ENCODE data around the gene SLC8A1. TPM values are rescaled to one million over a fixed set of nuclear protein-coding genes. Genes with fewer than 3 reads are reported as not detected.

Gene SLC8A1
- total RNA-seq, 1 donor from 2014 or later = 0.49 TPM

DNA sequence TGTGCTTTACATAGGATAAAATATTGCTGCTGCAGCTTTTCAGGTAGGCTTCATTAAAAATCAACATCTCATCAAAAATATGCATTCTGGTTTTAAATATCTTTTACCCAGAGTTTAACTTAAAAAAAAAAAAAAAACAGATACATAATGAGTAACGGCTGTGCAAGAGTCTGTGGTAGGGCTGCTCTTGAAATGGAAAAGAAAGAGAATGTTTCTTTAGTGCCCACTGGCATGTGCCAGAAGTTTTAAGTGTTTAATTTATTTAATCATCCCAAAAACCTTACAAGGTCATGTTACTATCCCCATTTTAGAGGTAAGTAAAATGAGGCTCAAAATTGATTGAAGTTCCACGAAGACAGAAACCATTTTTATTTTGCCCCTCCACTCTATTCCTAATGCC is 92.1 kb downstream of the SLC8A1 start:
- intact Hi-C loops (cut with micrococcal nuclease) = loop anchor here (10.0 kb wide), 1 partner anchor 445 kb away; no protein-coding TSS in a partner anchor

DNA sequence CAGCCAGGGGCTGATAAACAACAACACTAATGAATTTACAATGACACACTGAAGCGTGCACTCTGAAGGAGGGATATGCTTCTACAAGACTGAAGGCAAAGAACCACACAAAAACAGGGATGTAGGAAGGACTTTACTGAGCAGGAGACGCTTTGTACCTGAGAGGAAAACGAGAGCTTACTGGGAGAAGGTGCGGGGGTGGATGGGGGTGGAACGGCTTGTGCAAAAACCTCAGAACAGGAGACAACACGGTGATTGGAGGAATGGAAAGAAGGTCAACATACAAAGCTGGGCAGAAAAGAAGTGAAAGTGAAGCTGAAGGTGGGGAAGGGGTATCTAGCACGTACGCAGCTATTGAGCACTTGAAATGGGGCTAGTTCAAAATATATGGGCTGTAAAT is 93.1 kb downstream of the SLC8A1 start:
- intact Hi-C loops (cut with micrococcal nuclease) = no loop called here

DNA sequence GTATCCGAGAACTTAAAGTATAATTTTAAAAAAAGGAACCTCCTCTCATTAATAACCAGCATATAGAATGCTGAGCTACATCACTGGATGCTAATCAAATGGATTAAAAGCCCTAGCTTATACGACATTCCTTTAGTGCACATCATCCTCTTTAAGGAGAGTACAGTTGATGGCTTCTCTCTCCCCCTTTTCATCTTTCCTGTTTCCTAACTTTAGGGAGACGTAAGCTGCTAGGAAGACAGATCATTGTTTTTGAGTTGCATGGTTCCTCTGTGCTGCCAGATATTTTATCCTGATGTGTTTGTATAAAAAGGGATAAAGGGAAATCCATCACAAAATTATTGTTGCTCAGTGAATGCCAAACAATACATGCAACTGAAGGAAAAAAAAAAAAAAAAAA is 94.2 kb downstream of the SLC8A1 start:
- intact Hi-C loops (cut with micrococcal nuclease) = no loop called here

DNA sequence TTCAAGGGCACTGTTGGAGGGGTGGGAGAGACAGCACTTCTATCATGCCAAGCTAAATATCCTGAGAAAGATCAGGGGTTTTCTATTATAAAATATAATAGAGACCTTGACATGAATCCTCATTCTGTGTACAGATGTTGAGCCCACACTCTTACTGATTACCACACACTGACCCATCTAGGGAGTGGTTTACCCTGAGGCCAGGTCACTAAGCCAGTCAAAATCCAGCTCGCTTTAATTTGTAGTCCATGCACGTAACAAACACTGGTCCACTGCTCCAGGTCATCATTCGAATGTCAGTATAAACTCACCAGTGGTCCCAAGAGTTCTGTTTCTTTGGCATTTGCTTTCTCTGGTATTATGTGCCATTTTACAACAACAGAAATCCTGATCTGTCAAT is 96.4 kb downstream of the SLC8A1 start:
- intact Hi-C loops (cut with micrococcal nuclease) = no loop called here

DNA sequence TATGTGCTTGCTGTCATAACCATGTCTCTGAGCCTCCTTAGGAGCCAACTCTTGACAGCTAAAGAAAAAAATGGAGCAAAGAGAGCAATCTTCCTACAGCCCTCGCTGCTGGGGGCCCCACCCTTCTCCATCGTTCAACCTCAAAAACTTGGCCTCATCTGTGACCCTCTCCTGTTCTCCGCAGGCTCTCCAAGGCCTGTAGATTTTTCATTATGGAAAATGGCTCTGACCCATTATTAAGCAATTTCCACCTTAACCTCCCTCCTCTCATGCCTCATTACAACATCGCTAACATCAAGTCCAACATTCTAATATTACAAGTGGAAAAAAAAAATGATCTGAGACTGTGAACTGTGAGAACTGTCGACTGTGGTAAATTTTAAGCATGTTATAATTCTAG is 98.7 kb downstream of the SLC8A1 start:
- intact Hi-C loops (cut with micrococcal nuclease) = no loop called here

DNA sequence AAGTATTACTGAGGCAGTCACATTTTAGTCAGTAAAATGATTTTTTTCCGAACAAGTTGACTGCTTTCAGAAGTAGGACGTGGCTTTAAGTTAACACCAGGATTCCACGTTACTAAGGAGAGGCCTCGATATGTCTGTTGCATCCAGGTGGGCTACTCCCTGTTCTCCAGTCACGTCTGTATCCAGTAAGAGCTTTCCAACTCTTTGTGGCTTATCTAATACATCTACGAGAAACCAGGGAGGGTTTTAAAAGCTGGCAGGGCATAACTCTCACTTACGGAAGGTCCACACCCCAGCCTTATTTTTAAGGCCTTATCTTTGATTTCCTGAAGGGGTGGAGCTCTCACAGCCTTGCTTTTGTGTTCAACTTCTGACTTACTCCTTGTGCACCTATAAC is 99.2 kb downstream of the SLC8A1 start:
- intact Hi-C loops (cut with micrococcal nuclease) = no loop called here

DNA sequence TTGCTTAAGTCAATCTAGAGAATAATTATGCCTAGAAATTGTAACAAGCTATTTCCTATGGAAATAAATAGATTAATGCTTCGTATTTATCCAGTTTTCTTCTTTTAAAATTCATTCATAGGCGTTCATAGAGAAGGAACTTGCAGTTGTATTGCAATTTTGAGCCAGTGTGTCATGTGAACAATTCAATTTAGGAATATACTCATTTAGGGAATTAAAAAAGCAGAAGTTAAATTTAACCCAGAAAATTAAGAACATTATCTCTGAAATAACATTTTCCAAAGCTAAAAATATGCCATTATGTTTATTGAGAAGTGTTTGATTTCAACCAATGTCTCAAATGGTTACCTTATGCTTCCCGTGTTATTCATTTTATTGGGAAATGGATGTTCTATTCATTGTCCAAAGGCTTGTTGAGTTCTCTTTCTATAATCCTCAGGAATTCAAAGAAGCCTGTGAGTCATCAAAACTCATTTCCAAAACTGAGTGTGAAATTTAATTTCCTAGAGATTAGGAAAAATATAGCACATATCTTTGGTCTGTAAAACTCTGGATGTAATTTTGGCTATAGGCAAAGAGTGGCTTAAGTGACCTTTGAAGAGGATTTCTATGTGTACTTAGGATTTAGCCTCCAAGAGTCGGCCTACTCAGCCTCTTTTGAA is 99.7 kb downstream of the SLC8A1 start:
- intact Hi-C loops (cut with micrococcal nuclease) = no loop called here

DNA sequence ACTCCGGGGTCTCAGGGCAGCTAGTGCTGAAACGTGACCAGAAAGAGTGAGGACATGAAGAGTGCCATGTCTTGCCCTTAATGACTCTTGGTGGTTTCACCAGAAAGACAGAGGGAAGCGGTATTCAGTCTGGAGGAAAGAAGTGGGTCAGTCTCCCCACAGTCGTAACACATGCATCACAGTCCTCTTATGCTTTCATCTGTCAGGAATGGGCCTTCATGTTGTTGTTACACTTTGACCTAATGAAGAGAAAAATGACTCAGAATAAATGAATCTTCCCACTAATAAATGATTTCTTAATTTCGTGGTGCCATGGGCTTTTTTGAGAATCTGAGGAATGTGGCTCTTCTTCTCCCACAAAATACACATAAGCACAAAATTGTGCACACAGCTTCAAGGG is 103.2 kb downstream of the SLC8A1 start:
- intact Hi-C loops (cut with micrococcal nuclease) = no loop called here

DNA sequence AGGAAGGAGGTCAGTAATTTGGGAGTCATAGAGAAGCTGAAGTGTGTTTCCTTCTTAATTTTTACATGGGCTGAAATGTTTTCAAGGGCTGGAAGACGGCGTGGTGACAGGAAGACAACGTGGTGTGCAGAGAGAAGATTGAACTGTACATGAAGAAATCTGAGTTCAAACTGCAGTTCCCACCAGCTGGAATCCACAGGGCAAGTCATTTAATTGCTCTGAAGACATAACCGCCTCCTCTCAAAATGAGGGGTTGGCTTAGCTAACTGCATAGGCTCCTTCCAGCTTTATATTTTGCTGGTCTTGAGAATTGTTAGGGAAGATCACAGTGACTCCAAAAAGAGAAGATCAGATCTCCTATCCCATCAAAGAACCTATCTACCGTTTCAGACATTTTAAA is 103.9 kb downstream of the SLC8A1 start:
- intact Hi-C loops (cut with micrococcal nuclease) = no loop called here

DNA sequence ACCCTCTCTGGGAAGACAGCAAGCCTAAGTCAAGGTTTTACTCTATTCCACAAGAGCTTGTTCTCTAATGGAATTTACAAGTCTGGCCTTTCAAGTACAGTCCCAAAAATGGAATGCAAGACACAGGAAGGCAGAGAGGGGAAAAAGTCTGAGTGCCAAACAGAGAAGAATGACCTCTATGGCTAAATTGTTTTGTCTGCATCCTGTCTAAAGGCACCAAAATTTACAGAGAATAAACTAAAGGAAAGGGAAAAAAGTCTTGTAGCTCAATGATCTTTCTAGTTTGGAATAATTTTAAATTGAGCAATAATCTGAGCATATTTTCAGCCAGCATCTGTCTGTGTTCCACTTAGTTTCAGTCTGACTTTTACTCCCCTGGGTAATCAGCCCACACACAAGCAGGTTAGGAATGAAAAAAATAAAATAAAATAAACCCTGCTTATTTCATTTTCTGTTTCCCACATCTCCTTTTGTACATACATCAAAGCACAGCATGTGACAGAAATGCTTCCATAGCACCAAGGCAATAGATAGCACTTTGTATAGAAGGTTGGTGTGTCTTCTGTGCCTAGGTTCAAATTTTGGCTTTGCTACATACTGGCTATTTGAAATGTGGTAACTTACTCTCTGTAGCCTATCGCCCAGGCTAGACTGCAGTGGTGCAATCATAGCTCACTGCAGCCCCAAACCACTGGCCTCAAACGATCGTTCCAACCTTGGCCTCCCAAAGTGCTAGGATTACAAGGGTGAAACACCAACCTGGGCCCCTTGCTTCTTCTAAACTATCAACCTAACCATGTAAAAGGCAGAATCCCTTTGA is 105.1 kb downstream of the SLC8A1 start:
- intact Hi-C loops (cut with micrococcal nuclease) = no loop called here

DNA sequence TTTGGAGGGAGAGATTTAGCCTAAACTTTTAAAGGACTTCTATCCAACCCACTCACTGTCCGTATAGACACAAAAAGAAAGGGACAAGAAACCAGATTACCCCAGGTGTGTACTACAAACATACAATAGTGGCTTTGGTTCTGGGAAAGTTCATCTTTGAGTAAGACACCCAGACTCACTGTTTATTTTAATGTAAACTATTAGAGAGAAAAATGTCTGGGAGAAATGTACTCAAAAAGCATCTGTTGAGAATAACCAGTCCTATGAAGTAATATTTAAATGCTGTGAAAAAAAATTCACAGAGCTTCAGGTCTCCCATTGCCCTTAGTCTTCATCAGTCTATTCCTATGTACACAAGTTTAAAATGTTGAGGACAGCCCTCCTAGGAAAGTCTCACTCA is 107.5 kb downstream of the SLC8A1 start:
- intact Hi-C loops (cut with micrococcal nuclease) = no loop called here

DNA sequence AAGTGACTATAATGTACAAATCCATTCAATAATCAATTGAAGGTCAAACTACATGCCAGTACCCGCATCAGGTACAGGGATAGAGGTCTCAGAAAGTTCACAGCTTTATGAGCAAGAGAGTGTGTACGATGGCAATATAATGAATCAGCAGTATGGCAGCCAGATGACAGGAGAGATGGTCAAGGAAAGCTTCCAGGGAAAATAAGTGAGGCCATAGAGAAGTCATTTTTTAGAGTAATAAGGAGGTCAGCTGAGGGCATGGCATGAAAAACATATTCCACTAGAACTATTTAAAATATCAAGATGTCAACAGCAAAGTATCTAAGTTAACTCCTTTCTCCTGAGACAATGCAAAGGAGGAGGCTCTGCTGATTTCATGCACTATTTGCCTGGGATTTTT is 108.0 kb downstream of the SLC8A1 start:
- intact Hi-C loops (cut with micrococcal nuclease) = no loop called here

DNA sequence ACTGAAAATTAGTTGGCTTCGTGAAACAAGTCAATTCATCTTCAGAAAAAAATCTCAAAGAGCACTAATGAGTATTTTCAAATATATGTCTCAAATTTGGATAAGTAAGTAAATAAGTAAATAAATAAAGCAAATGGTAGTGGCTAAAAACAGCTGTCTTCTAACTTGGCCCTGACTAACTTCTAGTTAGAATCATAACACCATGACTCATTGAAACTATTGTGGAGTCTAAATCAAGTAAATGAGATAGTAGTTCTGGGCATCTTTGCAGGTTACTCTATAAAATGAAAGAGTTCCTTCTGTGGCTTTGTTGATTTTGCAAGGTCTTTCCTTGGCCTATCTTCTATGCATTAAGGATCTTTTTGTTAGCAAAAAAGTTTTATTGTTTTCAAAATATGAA is 110.7 kb downstream of the SLC8A1 start:
- intact Hi-C loops (cut with micrococcal nuclease) = no loop called here

DNA sequence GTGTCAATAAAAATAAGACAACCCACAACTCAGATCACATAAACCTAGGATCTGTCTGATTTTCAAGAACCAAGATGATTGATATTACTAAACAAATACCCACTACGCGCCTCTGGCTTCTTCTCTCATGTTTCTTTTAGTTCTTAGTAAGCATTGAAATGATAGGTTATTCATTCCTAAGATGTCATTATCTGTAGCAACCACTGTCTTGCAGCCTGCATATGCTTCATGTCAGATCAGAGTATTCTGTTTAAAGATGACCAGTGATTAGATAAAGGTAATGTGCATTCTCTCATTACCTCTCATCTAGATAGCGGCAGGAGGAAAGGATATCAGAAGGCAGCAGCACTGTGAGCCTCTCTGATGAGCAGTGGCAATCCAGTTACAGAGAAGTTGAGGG is 112.9 kb downstream of the SLC8A1 start:
- intact Hi-C loops (cut with micrococcal nuclease) = no loop called here

DNA sequence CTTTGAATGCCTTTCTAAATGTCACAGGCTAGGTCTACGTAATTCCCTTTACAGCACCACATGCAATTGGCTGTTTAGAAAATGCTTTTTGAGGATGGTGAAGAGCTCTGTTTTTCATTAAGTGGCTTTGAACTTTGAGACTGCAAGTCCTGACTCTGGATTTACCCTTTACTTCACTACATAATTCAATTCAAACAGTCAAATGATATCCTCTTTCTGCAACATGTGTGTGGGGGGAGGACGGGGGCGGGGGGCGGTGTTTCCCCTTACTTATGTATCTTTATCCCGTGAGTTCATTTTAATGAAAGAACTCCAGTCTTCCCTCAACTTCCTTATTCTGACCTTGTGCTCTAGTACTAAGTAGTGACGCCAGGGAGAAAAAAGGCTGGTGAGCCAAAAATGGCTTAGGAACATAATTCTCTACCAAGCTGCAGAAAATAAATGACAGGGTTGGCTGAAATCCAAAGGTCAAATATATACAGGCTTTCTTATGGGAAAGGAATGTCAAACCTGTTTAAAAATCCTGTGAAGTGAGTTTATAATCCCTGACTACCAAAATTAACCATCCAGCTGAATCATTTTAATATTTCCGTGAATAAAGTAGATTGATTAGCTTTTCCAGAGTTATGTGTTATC is 119.6 kb downstream of the SLC8A1 start:
- intact Hi-C loops (cut with micrococcal nuclease) = no loop called here

DNA sequence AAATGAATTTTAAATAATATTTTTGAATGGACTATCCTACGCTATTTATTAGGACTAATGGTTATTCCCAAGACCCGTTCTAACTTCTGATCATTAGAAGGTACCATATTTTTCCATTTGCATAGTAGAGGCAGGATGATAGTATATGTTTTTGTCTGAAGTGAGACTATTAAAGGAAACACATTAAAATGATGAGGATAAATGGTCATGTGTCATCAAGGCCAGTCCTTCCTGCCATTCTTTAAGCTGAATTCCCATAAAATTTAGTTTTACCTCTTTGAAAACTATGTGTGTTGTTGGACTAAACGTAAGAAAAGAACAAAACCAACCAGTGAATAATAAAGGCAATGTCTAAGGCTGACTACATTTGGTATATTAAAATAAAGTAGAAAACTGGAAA is 121.8 kb downstream of the SLC8A1 start:
- intact Hi-C loops (cut with micrococcal nuclease) = no loop called here

DNA sequence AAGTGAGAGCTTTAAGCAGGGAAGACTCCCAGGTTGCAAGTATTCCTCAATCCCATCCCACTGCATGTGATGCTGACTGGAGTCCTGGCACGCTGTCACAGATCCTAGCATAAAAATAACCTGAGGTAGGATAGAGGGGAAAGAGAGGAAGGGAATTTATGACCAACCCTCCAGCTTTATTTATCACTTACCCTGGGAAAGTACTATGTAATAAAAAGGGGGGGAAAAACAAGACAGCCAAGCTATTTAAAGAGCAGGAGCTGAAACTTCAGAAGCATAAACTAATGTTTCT is 122.2 kb downstream of the SLC8A1 start:
- intact Hi-C loops (cut with micrococcal nuclease) = no loop called here

DNA sequence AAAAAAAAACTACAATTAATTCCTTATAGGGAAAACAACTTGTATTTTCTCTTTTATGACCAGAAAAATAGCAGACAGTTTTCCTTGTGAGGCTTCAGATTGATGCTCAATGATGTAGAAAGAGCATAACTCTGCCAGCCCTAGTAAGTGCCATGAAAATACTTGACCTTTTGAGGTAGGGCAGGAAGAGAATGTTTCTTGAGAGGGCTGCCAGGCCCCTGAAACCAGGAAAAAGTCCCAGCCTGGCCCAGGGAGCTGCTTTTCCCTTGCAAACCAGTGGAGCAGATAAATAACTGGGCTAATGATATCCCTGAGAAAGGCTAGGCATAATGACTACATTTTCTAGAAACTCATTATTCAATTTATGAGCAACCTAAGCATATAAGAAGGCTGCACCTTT is 126.8 kb downstream of the SLC8A1 start:
- intact Hi-C loops (cut with micrococcal nuclease) = no loop called here

DNA sequence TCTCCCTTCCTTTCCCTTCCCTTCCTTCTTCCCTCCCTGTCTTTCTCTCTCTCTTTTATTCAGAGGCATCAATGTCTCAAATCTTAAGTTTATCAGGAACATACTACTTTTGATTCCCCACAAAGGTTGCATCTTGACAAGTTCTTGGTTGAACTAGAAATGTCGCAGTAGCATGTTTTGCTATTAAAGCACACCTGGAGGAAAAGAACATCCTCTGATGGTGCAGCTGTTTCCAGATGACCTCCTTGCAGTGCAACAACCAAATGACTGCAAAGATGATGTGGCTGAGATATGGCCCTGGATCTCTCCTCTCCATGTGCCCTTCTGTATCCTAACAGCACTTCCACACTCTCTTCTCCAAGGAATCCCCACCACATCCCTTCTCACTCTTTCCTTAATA is 127.2 kb downstream of the SLC8A1 start:
- intact Hi-C loops (cut with micrococcal nuclease) = no loop called here

DNA sequence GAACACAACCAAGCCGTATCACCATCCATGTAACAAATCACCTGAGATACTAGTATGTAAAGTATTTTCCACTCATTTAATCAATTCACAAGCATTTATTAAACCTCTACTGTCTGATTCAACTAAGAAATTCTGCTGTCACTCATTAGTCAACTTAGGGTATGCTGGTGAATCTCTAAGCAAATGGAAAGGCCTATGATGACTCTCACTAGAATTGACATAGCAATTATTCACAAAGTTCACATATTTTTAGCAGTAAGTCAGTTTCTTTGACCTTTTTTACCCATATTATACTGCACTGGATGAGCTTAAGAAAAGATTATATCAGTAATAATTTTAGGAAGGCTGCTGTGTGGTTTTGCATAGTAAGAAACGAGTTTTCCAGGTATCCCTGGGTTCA is 130.1 kb downstream of the SLC8A1 start:
- intact Hi-C loops (cut with micrococcal nuclease) = no loop called here

DNA sequence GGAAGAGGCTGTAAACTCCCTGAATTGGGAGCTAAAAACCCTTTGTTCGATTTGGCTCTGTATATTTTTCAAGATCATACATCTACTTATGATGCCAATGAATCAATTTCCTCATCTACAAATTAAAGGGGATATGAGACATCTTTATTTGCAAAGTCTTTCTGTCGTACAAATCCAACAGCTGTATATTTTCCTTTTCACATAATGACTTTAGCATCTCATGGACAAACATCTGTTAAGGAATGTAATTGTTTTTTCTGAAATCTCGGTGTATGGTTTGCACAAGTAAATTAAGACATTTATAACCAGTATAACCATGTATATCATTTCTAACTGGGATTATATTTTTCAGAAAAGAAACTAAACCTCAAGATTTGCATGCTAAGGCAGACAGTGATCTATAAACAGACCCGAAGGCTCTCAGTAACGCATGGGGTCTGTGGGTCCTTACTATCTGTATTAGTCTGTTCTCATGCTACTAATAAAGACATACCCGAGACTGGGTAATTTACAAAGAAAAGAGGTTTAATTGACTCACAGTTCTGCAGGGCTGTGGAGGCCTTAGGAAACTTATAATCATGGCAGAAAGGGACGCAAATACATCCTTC is 130.8 kb downstream of the SLC8A1 start:
- intact Hi-C loops (cut with micrococcal nuclease) = no loop called here

DNA sequence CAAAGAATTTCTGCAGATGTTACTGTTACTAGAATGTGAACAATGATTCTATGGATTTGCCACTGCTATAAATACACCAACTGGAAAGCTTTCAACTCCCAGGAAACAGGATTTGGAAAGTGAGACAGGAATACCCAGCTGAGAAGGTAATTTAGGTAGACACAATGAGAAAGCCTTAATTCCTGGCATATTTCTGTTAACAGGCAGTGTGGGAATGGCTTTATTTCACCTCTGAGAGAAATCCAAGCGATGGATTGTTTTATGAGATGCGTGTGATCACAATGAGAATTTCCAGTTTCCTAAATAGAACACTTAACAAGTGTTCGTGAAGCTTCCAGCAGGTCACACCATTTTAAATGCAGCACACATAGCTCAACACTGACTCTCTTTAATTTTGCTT is 133.0 kb downstream of the SLC8A1 start:
- intact Hi-C loops (cut with micrococcal nuclease) = no loop called here

Measured in T-helper 1 cell treated with Interleukin-12 subunit alpha and Interleukin-12 subunit beta and Interleukin-4 antibody, amounts not matched to agents 30 ng/mL and 1 ng/mL, for 36 hours (primary cell).